GM19025 (cell line): ENCODE results near the gene GFOD2.

ENCODE experiments used
- ATAC-seq: cut with Tn5 transposase; IDR thresholded peaks from one replicate; pipeline ENCODE4 v1.9.1; 2021; ENCODE audit warnings: mild to moderate bottlenecking, low read depth, moderate library complexity; ENCODE audit not compliant: unreplicated experiment

The GFOD2 gene

DNA sequence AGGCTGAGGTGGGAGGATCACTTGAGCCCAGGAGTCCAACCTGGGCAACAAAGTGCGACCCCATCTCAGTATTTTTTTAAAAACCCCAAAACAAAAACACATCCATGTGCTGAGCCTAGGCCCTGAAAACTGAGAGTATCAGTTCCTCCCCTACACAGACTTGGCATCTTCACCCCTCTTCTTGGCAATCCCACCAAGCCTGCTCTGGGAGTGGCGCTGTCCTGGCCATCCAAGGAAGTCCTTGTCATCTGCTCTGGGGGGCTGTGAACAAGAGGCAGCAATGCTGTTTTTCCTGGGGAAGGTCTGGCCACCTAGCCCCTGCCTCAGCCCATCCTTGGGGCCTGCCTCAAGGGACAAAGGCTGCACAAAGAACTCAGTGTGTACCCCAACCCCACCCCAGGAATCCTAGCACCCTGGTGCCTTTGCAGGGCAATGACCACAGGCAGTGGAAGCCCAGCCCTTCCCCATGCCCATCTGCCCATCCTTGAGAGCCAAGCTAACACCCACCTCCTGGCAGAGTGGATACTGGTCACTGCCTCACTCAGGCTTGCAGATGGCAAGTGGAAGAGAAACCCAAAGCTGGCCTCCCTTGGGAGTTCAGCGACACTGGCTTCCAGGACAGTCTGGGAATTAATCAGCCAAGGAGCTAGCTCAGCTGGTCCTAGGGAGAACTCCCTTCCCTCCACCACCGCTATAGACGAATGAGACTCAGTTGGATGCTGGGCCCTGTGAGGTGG, 14.8 kb upstream of the GFOD2 start:
- ATAC-seq = no peak

DNA sequence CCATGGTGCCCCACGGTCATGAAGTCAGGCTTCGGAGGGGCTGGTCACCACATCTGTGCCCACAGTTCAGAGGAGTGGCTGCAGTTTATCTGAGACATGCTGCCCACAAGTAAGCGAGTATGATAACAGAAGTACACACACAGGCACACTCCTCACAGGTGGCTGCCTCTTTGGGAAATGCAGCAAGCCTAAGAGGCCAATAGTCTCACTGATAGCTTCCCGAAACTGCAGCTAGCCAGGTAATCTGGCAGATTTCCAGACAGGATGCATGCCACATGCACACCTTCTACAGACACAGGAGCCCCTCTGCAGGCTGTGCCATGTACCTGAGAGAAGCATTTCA, 12.6 kb upstream of the GFOD2 start:
- ATAC-seq = no peak

DNA sequence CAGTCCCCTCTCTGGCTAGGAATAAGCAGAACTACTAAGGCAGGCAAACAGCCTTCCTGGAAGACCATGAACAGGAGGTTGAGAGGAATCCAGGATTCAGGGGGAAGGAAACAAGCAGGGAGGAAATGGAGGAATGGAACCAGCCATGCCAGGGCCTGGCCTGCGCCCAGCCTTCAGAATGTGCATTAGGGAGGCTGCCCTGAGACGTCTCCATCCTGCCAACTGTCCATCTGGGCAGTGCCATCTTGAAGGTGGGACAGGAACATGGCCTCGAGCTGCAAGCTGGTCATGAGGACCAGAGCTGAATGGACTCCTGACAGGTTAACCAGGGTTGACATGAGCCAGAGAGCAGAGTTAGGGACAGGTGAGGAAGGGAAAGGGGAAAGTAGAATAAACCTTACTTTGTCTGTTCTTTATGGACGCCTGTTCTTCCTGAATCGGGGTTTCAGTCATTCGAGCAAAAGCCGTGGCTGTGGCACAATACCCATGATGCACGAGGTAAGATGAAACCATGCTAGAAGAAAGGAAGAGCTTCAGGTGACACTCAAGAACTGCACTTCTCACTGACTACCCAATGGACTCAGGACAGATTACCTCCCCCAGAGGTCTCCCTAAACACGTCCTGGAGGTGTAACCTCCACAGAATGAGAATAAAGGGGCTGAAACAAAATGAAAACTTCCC, 12.1 kb upstream of the GFOD2 start:
- no peak for ATAC-seq

GRCh38 chr16:67730326-67730725, 11.2 kb upstream of the GFOD2 start:
- ATAC-seq = no peak

- no peak for ATAC-seq
These were observed 10.6 kb upstream of the GFOD2 start for GRCh38 chr16:67729636-67730248.

DNA sequence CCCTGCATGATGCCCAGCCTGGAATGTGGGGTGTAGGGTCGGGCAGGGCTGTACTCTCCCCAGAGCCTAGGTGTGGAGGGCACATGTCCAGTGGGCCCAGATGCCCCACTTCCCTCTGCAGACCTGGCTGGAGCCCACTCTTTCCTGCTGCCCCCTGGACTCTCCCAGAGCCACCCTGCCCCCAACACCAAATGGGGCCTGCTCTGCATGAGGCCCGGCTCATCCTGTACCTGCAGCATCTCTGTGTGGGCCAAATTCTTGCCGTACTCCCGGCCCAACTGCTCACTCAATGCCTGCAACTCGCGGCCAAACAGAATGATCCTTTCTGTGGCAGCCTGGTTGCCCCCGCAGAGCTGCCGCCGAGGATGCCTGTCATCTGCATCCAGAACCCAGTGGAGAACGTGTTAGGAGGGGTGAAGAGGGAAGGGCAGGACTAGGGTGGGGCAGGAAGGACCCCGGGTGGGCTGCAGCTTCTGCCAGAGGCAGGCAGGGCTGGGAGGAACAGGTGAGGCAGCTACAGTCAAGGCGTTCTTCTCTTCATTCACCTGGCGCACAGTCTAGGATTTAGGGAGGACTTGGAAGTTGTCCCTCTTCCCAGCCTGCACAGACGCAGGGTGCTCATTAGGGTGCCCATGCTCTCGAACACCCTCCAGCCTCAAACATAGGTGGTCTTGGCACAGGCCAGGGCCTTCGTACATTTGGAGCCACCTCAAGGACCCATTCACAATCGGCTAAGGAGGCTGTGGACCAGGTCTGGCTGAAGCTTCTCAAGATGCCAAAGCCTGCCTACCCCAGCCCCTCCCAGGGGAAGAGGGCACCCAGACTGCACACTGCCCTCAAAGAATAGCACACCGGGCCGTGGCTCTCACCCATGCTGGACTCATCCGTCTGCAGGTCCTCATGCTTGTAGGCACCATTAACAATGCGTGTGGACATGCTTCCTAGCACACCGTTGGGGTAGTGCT, 8.7 kb upstream of the GFOD2 start:
- no peak for ATAC-seq

DNA sequence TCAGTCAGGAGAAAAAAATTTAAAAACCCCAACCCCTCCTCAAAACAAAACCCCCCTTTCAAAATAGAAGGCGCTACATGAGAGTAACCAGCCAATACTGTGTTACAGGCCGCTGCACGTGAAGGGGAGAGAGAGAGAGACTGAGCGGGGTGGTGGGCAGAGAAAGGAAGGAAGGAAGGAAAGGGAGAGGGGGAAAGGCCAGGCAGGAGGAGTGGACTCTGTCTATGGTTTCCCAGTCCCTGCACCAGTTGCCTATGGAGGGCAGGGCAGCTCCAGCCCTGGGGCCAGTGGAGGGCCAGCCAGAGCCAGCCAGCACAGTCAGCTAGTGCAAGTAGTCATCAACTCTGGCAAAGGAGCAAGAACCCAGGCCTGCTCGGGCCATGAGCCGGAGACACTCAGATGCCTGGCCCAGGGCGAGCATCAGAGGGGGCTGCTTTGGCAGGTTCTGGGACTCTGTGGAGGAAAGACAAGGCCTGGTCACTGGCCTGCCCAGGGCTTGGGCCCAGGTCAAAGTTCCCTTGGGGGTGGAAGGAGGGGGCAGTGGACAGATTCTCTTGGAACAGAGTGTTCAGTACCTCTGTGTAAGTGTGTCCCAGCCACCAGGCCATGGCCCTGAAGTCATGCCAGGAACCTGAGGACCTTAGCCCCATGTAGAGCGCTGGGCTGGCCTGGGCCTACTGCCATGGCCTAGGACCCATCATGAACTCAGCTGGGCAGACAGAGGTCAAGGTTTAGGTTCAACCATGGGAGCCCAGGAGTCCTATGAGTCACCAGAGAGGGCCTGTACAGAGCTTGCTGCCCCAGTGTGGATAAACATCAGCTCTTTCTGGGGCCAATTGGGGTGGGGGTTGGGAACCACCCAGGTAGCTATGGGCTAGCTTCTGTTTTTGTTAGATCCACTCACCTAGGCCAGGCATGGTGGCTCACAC, 7.3 kb upstream of the GFOD2 start:
- ATAC-seq = no peak

DNA sequence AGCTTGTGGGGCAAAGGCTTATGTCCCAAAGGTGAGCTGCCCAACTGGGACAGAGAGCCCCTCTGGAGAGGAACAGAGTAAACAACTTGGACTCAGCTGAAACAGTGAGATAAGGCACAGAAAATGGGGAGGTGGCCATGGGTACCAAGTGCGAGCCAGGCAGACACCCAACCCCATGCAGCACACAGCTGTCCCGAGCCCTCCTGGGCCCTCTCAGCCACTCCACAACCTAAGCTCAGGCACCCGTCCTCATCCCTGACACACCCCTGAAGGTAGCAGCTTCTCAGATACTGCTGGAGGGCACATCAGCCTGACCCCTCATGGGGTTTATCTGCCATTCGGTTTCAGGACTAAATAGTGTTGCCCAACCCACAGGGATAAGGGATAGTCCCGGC, 4.8 kb upstream of the GFOD2 start:
- ATAC-seq = no peak

GRCh38 chr16:67723151-67723910, 4.2 kb upstream of the GFOD2 start:
- no peak for ATAC-seq

DNA sequence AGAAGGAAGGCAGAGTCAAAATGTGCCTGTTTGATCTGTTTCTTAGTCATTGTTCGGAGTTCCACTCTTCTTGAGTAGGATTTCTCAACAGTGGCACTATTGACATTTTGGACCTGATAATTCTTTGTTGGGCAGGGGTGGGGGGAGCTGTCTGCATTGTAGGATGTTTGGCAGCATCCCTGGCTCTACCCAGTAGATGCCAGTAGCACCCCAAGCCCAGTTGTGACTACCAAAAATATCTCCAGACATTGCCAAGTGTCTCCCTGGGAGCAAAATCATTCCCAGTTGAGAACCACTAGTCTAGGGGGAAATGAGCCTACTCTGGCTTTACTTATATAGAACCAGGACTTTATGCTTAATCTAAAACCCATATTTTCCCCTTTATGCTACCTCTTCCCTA, 1.1 kb upstream of the GFOD2 start:
- no peak for ATAC-seq

DNA sequence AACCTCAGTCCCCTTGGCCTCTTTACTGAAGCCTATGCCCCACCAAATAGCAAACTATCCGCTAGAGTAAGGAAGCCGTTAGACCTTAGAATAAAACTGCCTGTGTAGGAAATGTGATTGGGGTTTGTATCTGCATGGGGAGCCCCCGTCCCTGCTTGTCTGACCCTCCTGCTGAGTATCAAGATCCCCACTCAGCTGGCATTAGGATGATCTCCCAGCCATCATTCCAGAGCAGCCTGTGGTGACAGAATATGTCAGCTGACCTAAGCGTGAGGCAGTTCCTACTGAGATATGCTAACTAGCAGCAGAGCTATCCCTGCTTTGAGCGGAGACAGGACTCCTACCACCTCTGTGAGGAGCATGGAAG, 645 bp upstream of the GFOD2 start:
- no peak for ATAC-seq

GRCh38 chr16:67718668-67719047, 458 bp downstream of the GFOD2 start:
- ATAC-seq = no peak

DNA sequence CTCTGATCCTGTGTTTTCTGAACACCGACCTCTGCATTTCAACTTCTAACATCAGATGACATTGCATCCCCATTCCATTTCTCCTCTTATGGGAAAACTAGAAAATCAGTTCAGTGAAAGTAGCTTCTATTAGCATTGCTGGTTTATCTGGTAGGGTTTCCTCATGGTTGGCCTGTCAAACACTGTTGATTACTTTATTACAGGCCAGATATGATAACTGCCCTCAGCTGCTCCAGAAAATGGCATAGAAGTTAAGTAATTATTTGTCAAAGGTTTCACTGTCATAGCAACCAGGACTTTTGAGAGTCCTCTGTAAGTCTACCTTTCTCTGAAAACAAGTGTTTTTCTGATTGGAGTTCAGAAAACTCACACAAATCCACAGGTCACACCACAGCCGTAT, 3.0 kb downstream of the GFOD2 start:
- no peak for ATAC-seq

DNA sequence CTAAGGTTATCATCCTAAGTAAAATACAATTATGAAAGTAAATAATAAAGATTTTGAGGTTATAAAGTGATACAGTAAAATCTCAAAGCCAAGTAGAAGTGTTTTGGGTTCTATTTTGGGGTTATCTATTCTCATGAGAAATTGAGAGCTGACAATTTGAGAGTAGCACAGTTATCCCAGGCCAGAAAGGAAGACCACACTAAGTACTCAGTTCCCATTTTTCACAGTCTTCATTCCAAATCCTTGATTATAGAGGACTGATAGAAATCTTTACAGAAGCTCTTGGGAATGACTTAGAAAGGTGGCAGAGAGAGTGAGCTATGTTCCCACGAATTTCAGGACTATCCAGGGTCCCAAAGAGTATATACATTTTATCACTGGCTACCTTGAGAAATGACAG, 4.6 kb downstream of the GFOD2 start:
- ATAC-seq = no peak

DNA sequence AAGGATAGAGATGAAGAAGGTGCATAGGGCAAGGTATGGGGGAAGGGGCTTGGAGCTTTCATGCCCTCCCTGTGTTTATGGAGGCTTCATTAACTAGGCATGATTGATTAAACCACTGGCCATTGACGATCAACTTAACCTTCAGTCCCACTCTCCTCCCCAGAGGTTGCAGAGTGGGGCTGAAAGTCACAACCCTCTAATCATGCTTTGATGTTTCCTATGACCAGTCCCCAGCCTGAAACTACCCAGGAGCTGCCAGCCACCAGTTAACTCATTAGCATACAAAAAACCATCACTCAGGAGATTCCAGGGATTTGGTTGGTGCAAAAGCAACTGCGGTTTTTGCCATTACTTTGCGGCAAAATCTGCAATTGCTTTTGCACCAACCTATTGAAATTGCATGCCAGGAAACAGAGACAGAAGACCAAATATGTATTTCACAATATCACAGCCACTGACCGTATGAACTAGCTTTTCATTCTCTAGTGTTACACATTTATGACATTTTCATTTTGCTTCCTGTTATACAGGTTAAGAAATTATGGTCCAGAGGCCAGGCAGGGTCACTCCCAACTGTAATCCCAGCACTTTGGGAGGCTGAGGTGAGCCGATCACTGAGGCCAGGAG, 5.4 kb downstream of the GFOD2 start:
- ATAC-seq = no peak

- no peak for ATAC-seq
These were observed 8.5 kb downstream of the GFOD2 start for GRCh38 chr16:67710607-67711006.

DNA sequence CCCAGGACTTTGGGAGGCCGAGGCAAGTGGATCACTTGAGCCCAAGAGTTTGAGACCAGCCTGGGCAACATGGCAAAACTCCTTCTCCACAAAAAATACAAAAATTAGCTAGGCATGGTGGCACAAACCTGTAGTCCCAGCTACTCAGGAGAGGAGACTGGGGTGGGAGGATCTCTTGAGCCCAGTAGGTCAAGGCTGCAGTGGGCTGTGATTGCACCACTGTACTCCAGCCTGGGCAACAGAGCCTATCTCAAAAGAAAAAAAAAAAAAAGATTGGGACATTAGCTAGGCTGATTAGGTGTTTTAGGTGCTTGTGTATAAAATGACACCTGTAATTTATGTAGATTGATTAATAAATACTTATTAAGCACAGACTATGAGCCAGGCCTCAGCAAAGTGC, 10.1 kb downstream of the GFOD2 start:
- no peak for ATAC-seq

GRCh38 chr16:67708368-67708771, 10.7 kb downstream of the GFOD2 start:
- ATAC-seq = no peak

- no peak for ATAC-seq
These were observed 11.3 kb downstream of the GFOD2 start for GRCh38 chr16:67707790-67708189.
